Measurements from ENCODE around the gene KIF13A.
A peak's percentile ranks its signal among the peaks of the same experiment; 100 is the strongest.
"Not testable (repeated sequence)": the region's sequence is repeated elsewhere in the genome, so short reads cannot be mapped to it uniquely, and the experiment has no call there.

The KIF13A gene

GRCh38 chr6:17950095-17950494, 37.3 kb downstream of the KIF13A start:
- H3K9me3 ChIP-seq (ENCODE audit: severe bottlenecking), result no peaks in the 10 kb centered on the region
- peaks cover 12% of the 10 kb centered on the region for H3K36me3 ChIP-seq (ENCODE audit: low read depth)
- no peaks in the 10 kb centered on the region for H3K27me3 ChIP-seq (ENCODE audit: insufficient read depth, poor library complexity, severe bottlenecking)
- H3K4me1 ChIP-seq (ENCODE audit: insufficient read depth, poor library complexity, severe bottlenecking), result peaks cover 15% of the 10 kb centered on the region
- DNase-seq (ENCODE audit: low spot score), result no peak
- H3K4me3 ChIP-seq (ENCODE audit: severe bottlenecking), result no peak overlapping the region
- ATAC-seq (ENCODE audit: low read depth), result no peak; the same call in 2 of the 3 replicates
- TF ChIP-seq CTCF (IDR thresholded peaks at IDR 0.05; ENCODE audit: poor library complexity, severe bottlenecking), result no peak
- peak overlapping the region; percentile 27 for H3K27ac ChIP-seq (ENCODE audit: poor library complexity, severe bottlenecking)

- Histone ChIP-seq H3K4me3 (ENCODE audit: severe bottlenecking) (no peak overlapping the region), H3K36me3 (ENCODE audit: low read depth) (peaks cover 12% of the 10 kb centered on the region), H3K4me1 (ENCODE audit: insufficient read depth, poor library complexity, severe bottlenecking) (peaks cover 18% of the 10 kb centered on the region), H3K27ac (ENCODE audit: poor library complexity, severe bottlenecking) (no peak overlapping the region), H3K9me3 (ENCODE audit: severe bottlenecking) (no peaks in the 10 kb centered on the region), H3K27me3 (ENCODE audit: insufficient read depth, poor library complexity, severe bottlenecking) (no peaks in the 10 kb centered on the region)
- ATAC-seq (ENCODE audit: low read depth) (no peak), DNase-seq (ENCODE audit: low spot score) (no peak)
- TF ChIP-seq CTCF (IDR thresholded peaks at IDR 0.05; ENCODE audit: poor library complexity, severe bottlenecking), result no peak
Measured at GRCh38 chr6:17949168-17949567, 38.3 kb downstream of the KIF13A start.

GRCh38 chr6:17948725-17949124, 38.7 kb downstream of the KIF13A start:
- Histone ChIP-seq H3K36me3 (ENCODE audit: low read depth) (peaks cover 12% of the 10 kb centered on the region), H3K9me3 (ENCODE audit: severe bottlenecking) (no peaks in the 10 kb centered on the region), H3K27ac (ENCODE audit: poor library complexity, severe bottlenecking) (no peak overlapping the region), H3K4me1 (ENCODE audit: insufficient read depth, poor library complexity, severe bottlenecking) (peaks cover 20% of the 10 kb centered on the region), H3K4me3 (ENCODE audit: severe bottlenecking) (no peak overlapping the region), H3K27me3 (ENCODE audit: insufficient read depth, poor library complexity, severe bottlenecking) (no peaks in the 10 kb centered on the region)
- ATAC-seq (ENCODE audit: low read depth), result no peak
- TF ChIP-seq CTCF (IDR thresholded peaks at IDR 0.05; ENCODE audit: poor library complexity, severe bottlenecking), result no peak
- DNase-seq (ENCODE audit: low spot score), result no peak

GRCh38 chr6:17947574-17947973, 39.9 kb downstream of the KIF13A start:
- Histone ChIP-seq H3K36me3 (ENCODE audit: low read depth) (peaks cover 12% of the 10 kb centered on the region), H3K4me1 (ENCODE audit: insufficient read depth, poor library complexity, severe bottlenecking) (peaks cover 20% of the 10 kb centered on the region)
- H3K9me3 ChIP-seq (ENCODE audit: severe bottlenecking); H3K4me3 ChIP-seq (ENCODE audit: severe bottlenecking); H3K27me3 ChIP-seq (ENCODE audit: insufficient read depth, poor library complexity, severe bottlenecking); DNase-seq (ENCODE audit: low spot score); H3K27ac ChIP-seq (ENCODE audit: poor library complexity, severe bottlenecking); ATAC-seq (ENCODE audit: low read depth): not testable (repeated sequence)

GRCh38 chr6:17945575-17945974, 41.9 kb downstream of the KIF13A start:
- ATAC-seq (ENCODE audit: low read depth), result no peak
- Histone ChIP-seq H3K9me3 (ENCODE audit: severe bottlenecking) (no peaks in the 10 kb centered on the region), H3K4me1 (ENCODE audit: insufficient read depth, poor library complexity, severe bottlenecking) (peaks cover 18% of the 10 kb centered on the region), H3K36me3 (ENCODE audit: low read depth) (peaks cover 5% of the 10 kb centered on the region; the same call in 1 of the 2 replicates), H3K27ac (ENCODE audit: poor library complexity, severe bottlenecking) (no peak overlapping the region), H3K4me3 (ENCODE audit: severe bottlenecking) (no peak overlapping the region), H3K27me3 (ENCODE audit: insufficient read depth, poor library complexity, severe bottlenecking) (no peaks in the 10 kb centered on the region)
- TF ChIP-seq CTCF (IDR thresholded peaks at IDR 0.05; ENCODE audit: poor library complexity, severe bottlenecking), result no peak
- no peak for DNase-seq (ENCODE audit: low spot score)
